ENCODE measurements around the gene FHIT.

DNA sequence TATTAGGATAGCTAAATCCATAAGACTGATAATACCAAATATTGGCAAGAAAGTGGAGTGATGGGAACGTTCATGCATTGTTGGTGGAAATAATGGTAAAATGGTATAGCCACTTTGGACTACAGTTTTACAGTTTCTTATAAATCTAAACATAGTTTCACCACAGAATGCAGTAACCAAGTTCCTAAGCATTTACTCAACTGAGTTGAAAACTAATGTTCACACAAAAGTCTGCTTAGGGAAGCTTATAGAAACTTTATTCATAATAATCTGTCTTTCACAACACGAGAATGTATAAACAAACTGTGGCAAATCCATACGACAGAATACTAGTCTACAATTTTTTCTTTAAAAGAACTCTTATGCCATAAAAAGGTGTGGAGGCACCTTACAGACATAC, 969.3 kb downstream of the FHIT start:
- TF ChIP-seq GATA3 (IDR thresholded peaks at IDR 0.05; ENCODE audit: low read depth, low read length) (no peak), GATA2 (IDR thresholded peaks at IDR 0.05; ENCODE audit: low read depth, low read length) (no peak)

Data from SH-SY5Y (cell line).